ENCODE data around the gene CALN1. TPM values are rescaled to one million over a fixed set of nuclear protein-coding genes. Genes with fewer than 3 reads are reported as not detected.

CALN1 gene
- total and polyA plus RNA-seq, 2 experiments from 2014 or later, result 0.23 to 0.28 TPM

DNA sequence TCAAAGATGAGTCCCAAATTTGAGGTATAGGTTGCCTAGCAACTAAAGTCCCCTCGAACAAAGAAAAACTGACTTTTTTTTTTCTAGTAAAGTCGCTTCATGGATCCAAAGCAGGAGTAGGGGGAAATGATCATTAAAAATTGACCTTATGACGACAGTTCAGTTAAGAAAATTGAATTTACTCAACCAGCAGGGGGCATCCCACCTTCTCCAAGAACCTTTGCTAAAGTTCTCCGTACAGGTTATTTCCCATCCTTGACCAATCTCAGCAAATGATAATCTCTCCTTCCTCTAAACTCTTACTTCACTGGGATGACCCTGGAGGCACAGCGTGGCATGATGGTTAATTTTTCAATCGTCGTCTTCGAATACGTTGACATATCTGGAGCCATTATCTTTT lies 228.3 kb downstream of the CALN1 start:
- Histone ChIP-seq H3K79me2 (no peaks in the 10 kb centered on the region), H4K20me1 (ENCODE audit: insufficient read depth, poor library complexity, severe bottlenecking) (no peaks in the 10 kb centered on the region), H3K27ac (no peak overlapping the region), H3K9me3 (ENCODE audit: low read depth) (no peaks in the 10 kb centered on the region), H3K4me2 (no peak overlapping the region), H3K4me3 (no peak overlapping the region), H2AFZ (no peak overlapping the region), H3K36me3 (replicated peaks; ENCODE audit: insufficient read depth, low read depth) (no peaks in the 10 kb centered on the region), H3K9me2 (replicated peaks; ENCODE audit: insufficient read depth) (no peaks in the 10 kb centered on the region), H3K4me1 (ENCODE audit: insufficient read depth) (no peaks in the 10 kb centered on the region), H3K27me3 (no peaks in the 10 kb centered on the region)
- peak; percentile 33 for DNase-seq (ENCODE audit: low spot score)
- no peak for TF ChIP-seq EZH2phosphoT487 (IDR thresholded peaks at IDR 0.05; ENCODE audit: low read depth, severe bottlenecking, unreplicated experiment)
- TF ChIP-seq, protein P1, sequence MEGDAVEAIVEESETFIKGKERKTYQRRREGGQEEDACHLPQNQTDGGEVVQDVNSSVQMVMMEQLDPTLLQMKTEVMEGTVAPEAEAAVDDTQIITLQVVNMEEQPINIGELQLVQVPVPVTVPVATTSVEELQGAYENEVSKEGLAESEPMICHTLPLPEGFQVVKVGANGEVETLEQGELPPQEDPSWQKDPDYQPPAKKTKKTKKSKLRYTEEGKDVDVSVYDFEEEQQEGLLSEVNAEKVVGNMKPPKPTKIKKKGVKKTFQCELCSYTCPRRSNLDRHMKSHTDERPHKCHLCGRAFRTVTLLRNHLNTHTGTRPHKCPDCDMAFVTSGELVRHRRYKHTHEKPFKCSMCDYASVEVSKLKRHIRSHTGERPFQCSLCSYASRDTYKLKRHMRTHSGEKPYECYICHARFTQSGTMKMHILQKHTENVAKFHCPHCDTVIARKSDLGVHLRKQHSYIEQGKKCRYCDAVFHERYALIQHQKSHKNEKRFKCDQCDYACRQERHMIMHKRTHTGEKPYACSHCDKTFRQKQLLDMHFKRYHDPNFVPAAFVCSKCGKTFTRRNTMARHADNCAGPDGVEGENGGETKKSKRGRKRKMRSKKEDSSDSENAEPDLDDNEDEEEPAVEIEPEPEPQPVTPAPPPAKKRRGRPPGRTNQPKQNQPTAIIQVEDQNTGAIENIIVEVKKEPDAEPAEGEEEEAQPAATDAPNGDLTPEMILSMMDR (IDR thresholded peaks at IDR 0.05; ENCODE audit: poor library complexity), result peak; percentile 28
- WGBS (ENCODE audit: low lambda C conversion rate, missing lambda C conversion rate), result 76% methylated on average over 9 of the region's 9 CpGs

DNA sequence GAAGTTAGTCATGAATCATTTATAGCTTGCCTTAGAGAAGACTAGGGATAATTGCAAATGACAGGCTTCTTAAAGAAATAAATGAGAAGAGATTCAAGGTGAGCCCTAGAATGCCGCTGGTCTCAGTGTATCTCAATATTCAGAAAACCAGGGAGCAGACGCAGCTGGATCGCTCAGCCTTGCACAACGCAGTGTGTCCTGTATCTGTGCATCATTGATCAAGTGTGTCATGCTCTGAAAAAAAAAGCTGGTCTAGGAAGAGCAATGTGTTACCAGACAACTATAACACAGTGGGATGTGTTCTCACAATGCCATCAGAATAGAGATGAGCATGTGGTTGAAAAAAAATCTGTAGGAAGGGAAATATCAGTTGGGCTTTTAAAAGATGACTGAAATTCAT lies 230.1 kb downstream of the CALN1 start:
- TF ChIP-seq EZH2 (IDR thresholded peaks at IDR 0.05; ENCODE audit: borderline replicate concordance) (no peak), EZH2phosphoT487 (IDR thresholded peaks at IDR 0.05; ENCODE audit: low read depth, severe bottlenecking, unreplicated experiment) (no peak)
- TF ChIP-seq, protein P1 (IDR thresholded peaks at IDR 0.05; ENCODE audit: poor library complexity), result no peak
- Histone ChIP-seq H3K4me2 (no peak overlapping the region), H3K4me1 (ENCODE audit: insufficient read depth) (no peaks in the 10 kb centered on the region), H3K9me3 (ENCODE audit: low read depth) (no peaks in the 10 kb centered on the region), H3K9me2 (replicated peaks; ENCODE audit: insufficient read depth) (no peaks in the 10 kb centered on the region), H3K79me2 (no peaks in the 10 kb centered on the region), H3K27ac (no peak overlapping the region), H3K4me3 (no peak overlapping the region), H3K27me3 (no peaks in the 10 kb centered on the region), H3K36me3 (replicated peaks; ENCODE audit: insufficient read depth, low read depth) (no peaks in the 10 kb centered on the region), H4K20me1 (ENCODE audit: insufficient read depth, poor library complexity, severe bottlenecking) (no peaks in the 10 kb centered on the region), H2AFZ (no peak overlapping the region)
- no peak for DNase-seq (ENCODE audit: low spot score)
- 85% methylated on average over 4 of the region's 4 CpGs for WGBS (ENCODE audit: low lambda C conversion rate, missing lambda C conversion rate)

DNA sequence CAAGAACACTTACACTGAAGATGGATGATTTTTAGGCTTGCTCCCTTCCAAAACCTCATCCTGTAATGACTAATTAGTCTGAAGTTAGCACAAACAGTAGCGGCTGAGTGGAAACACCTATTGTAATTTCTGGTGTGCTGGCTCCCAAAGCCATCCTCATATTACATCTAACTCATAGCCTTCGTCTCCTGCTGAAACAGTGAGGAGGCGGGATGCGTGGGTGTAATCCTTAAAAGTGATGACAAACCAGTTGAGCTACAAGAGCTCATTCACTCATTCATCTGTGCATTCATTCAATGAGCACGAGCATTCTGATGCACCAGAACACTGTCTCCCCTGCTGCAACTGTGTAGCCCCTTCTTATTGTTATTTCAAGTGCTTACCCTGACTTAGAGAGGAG lies 235.3 kb downstream of the CALN1 start:
- H3K4me2 ChIP-seq, result no peak overlapping the region
- no peaks in the 10 kb centered on the region for H3K4me1 ChIP-seq (ENCODE audit: insufficient read depth)
- H2AFZ ChIP-seq, result no peak overlapping the region
- no peaks in the 10 kb centered on the region for H3K9me2 ChIP-seq (replicated peaks; ENCODE audit: insufficient read depth)
- WGBS (ENCODE audit: low lambda C conversion rate, missing lambda C conversion rate), result 92% methylated on average over 5 of the region's 5 CpGs
- H3K4me3 ChIP-seq, result no peak overlapping the region
- no peaks in the 10 kb centered on the region for H3K36me3 ChIP-seq (replicated peaks; ENCODE audit: insufficient read depth, low read depth)
- H3K27me3 ChIP-seq, result no peaks in the 10 kb centered on the region
- DNase-seq (ENCODE audit: low spot score), result no peak
- TF ChIP-seq EZH2phosphoT487 (IDR thresholded peaks at IDR 0.05; ENCODE audit: low read depth, severe bottlenecking, unreplicated experiment), result no peak
- TF ChIP-seq, protein P1 (IDR thresholded peaks at IDR 0.05; ENCODE audit: poor library complexity), result no peak
- TF ChIP-seq EZH2 (IDR thresholded peaks at IDR 0.05; ENCODE audit: borderline replicate concordance), result no peak
- no peaks in the 10 kb centered on the region for H4K20me1 ChIP-seq (ENCODE audit: insufficient read depth, poor library complexity, severe bottlenecking)
- H3K9me3 ChIP-seq (ENCODE audit: low read depth), result peaks cover 8% of the 10 kb centered on the region
- H3K79me2 ChIP-seq, result no peaks in the 10 kb centered on the region
- H3K27ac ChIP-seq, result no peak overlapping the region

DNA sequence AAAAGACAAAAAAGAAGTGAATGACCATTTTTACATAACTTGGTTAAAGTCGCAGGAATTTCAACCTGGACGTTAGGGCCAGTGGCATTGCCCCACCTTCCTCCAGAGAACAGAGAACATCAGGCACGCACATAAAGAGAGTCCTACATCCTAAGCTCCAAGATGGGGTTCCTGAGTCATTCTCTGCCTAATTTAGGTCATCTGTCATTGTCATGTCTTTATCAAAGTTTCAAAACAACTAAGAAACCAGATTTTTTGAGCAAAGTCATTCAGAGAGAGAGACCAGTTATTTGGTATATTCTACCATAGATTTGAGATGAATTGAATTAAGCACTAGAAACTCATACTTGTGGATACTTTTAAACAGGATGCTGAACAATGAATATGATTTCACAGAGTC lies 241.7 kb downstream of the CALN1 start:
- no peak overlapping the region for H3K4me3 ChIP-seq
- H3K27ac ChIP-seq, result no peak overlapping the region
- no peaks in the 10 kb centered on the region for H3K4me1 ChIP-seq (ENCODE audit: insufficient read depth)
- no peaks in the 10 kb centered on the region for H3K9me2 ChIP-seq (replicated peaks; ENCODE audit: insufficient read depth)
- H3K36me3 ChIP-seq (replicated peaks; ENCODE audit: insufficient read depth, low read depth), result no peaks in the 10 kb centered on the region
- no peaks in the 10 kb centered on the region for H4K20me1 ChIP-seq (ENCODE audit: insufficient read depth, poor library complexity, severe bottlenecking)
- no peak overlapping the region for H2AFZ ChIP-seq
- 83% methylated on average over 3 of the region's 3 CpGs for WGBS (ENCODE audit: low lambda C conversion rate, missing lambda C conversion rate)
- H3K27me3 ChIP-seq, result no peaks in the 10 kb centered on the region
- no peak for DNase-seq (ENCODE audit: low spot score)
- TF ChIP-seq EZH2phosphoT487 (IDR thresholded peaks at IDR 0.05; ENCODE audit: low read depth, severe bottlenecking, unreplicated experiment) (no peak), EZH2 (IDR thresholded peaks at IDR 0.05; ENCODE audit: borderline replicate concordance) (no peak)
- TF ChIP-seq, protein P1 (IDR thresholded peaks at IDR 0.05; ENCODE audit: poor library complexity), result no peak
- H3K4me2 ChIP-seq, result no peak overlapping the region
- no peaks in the 10 kb centered on the region for H3K79me2 ChIP-seq
- H3K9me3 ChIP-seq (ENCODE audit: low read depth), result peaks cover 8% of the 10 kb centered on the region
